OCI-LY1 (cell line): ENCODE results near the gene HAL.

ENCODE experiments used
- EZH2 ChIP-seq: fragments of 200-600 bp; sonication (generic), shearing (Covaris generic); IDR thresholded peaks from 2 replicates; pipeline ENCODE4 v1.8.0; 2017; ENCODE audit warnings: borderline replicate concordance, mixed run types, mild to moderate bottlenecking, antibody characterized with exemption, low read length, moderate library complexity, mixed read lengths
- TF ChIP-seq, protein P1 (sequence below): fragments of 200-600 bp; sonication (generic), shearing (Covaris generic); IDR thresholded peaks from 2 replicates; pipeline ENCODE4 v1.5.1; 2017; ENCODE audit warnings: mild to moderate bottlenecking, antibody characterized with exemption, low read length, moderate library complexity, mixed read lengths

DNA sequence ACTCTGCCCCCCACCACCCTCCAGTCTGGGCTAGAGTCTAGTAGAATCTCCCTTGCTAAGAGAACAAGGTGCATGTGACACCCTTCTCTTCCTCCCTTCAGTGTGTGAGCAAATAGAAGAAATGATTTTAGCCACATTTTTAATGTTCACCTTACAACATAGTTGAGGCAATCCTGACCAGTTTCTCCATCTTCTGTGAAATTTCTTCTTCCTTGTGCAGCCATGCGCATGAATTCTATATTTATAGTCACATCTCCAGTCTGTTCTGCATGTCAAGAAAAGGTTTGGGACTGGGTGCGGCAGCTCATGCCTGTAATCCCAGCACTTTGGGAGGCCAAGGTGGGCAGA, 48.8 kb upstream of the HAL start:
- TF ChIP-seq, protein P1, sequence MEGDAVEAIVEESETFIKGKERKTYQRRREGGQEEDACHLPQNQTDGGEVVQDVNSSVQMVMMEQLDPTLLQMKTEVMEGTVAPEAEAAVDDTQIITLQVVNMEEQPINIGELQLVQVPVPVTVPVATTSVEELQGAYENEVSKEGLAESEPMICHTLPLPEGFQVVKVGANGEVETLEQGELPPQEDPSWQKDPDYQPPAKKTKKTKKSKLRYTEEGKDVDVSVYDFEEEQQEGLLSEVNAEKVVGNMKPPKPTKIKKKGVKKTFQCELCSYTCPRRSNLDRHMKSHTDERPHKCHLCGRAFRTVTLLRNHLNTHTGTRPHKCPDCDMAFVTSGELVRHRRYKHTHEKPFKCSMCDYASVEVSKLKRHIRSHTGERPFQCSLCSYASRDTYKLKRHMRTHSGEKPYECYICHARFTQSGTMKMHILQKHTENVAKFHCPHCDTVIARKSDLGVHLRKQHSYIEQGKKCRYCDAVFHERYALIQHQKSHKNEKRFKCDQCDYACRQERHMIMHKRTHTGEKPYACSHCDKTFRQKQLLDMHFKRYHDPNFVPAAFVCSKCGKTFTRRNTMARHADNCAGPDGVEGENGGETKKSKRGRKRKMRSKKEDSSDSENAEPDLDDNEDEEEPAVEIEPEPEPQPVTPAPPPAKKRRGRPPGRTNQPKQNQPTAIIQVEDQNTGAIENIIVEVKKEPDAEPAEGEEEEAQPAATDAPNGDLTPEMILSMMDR: no peak
- TF ChIP-seq EZH2: no peak
